D721Med (cell line): Measurements from ENCODE around the gene ISOC1.

Source experiments
- DNase-seq: peaks from one replicate; pipeline ENCODE4 v3.0.0; 2011; ENCODE audit warnings: low spot score; ENCODE audit not compliant: insufficient read length
- FAIRE-seq: peaks from 2 replicates; lab custom pipeline; 2011; peaks lifted over from hg19 to GRCh38; lab: Jason Lieb, UNC
- CTCF ChIP-seq: IDR thresholded peaks from 2 replicates; pipeline ENCODE4 v1.5.1; 2012; ENCODE audit warnings: mild to moderate bottlenecking, control low read depth; ENCODE audit not compliant: insufficient read depth; ENCODE audit errors: missing control alignments

The ISOC1 gene

GRCh38 chr5:129057329-129057728, 37.2 kb upstream of the ISOC1 start:
- no peak for TF ChIP-seq CTCF
- no peak for DNase-seq
- no peak for FAIRE-seq

- FAIRE-seq, result no peak
- TF ChIP-seq CTCF, result no peak
- DNase-seq, result no peak
These were observed 32.7 kb upstream of the ISOC1 start for GRCh38 chr5:129061849-129062248.

- DNase-seq (no peak), FAIRE-seq (peak; percentile 94)
- TF ChIP-seq CTCF, result no peak
These were observed 31.0 kb upstream of the ISOC1 start for GRCh38 chr5:129063483-129064113.

GRCh38 chr5:129065721-129066120, 28.8 kb upstream of the ISOC1 start:
- TF ChIP-seq CTCF, result no peak
- no peak for DNase-seq
- FAIRE-seq, result no peak

- TF ChIP-seq CTCF, result no peak
- FAIRE-seq (no peak), DNase-seq (no peak)
These were observed 26.8 kb upstream of the ISOC1 start for GRCh38 chr5:129067745-129068144.

GRCh38 chr5:129069292-129069691, 25.3 kb upstream of the ISOC1 start:
- FAIRE-seq, result peak; percentile 78
- TF ChIP-seq CTCF, result no peak
- no peak for DNase-seq

- no peak for TF ChIP-seq CTCF
- no peak for FAIRE-seq
- DNase-seq, result no peak
These were observed 21.4 kb upstream of the ISOC1 start for GRCh38 chr5:129073111-129073510.
